ENCODE results near the gene CTNNBL1. TPM values are rescaled to one million over a fixed set of nuclear protein-coding genes. Genes with fewer than 3 reads are reported as not detected.

Gene CTNNBL1
- total and polyA plus RNA-seq, 2 donors = 46.5 to 61.9 TPM

- Histone ChIP-seq H3K27me3 (ENCODE audit: control insufficient read depth in 2 of 2, insufficient read depth in 1 of 2, low read length in 1 of 2) (peaks cover 22 to 62% of the 10 kb centered on the region in 2 donors), H3K36me3 (ENCODE audit: control insufficient read depth in 2 of 2, insufficient read depth in 2 of 2, low read length in 1 of 2) (no peaks in the 10 kb centered on the region), H3K4me1 (ENCODE audit: control insufficient read depth in 2 of 2, insufficient read depth in 2 of 2, low read length in 2 of 2) (peaks cover 3 to 25% of the 10 kb centered on the region in 2 donors), H3K9me3 (ENCODE audit: control insufficient read depth in 2 of 2, insufficient read depth in 1 of 2, low read length in 1 of 2) (peaks cover 0 to 10% of the 10 kb centered on the region in 2 donors), H3K27ac (ENCODE audit: low read depth in 1 of 2, low read length in 1 of 2) (no peak overlapping the region), H3K4me3 (ENCODE audit: low read length in 2 of 2) (no peak overlapping the region)
- DNase-seq (ENCODE audit: low read depth in 6 of 9, low spot score in 9 of 9) = no peak
- 92% methylated on average over 6 of the region's 6 CpGs for WGBS
Measured at GRCh38 chr20:37918035-37918434, 224.2 kb downstream of the CTNNBL1 start.

- peaks cover 0 to 4% of the 10 kb centered on the region in 2 donors for H3K9me3 ChIP-seq (ENCODE audit: control insufficient read depth in 2 of 2, insufficient read depth in 1 of 2, low read length in 1 of 2)
- H3K36me3 ChIP-seq (ENCODE audit: control insufficient read depth in 2 of 2, insufficient read depth in 2 of 2, low read length in 1 of 2) = no peaks in the 10 kb centered on the region
- WGBS = 79% methylated on average over 5 of the region's 5 CpGs
- peaks cover 21 to 49% of the 10 kb centered on the region in 2 donors for H3K27me3 ChIP-seq (ENCODE audit: control insufficient read depth in 2 of 2, insufficient read depth in 1 of 2, low read length in 1 of 2)
- no peak overlapping the region for H3K4me3 ChIP-seq (ENCODE audit: low read length in 2 of 2)
- peaks cover 3 to 15% of the 10 kb centered on the region in 2 donors for H3K4me1 ChIP-seq (ENCODE audit: control insufficient read depth in 2 of 2, insufficient read depth in 2 of 2, low read length in 2 of 2)
- no peak for DNase-seq (ENCODE audit: low read depth in 6 of 9, low spot score in 9 of 9)
- no peak overlapping the region for H3K27ac ChIP-seq (ENCODE audit: low read depth in 1 of 2, low read length in 1 of 2)
Measured at GRCh38 chr20:37919389-37920040, 225.7 kb downstream of the CTNNBL1 start.

- Histone ChIP-seq H3K9me3 (ENCODE audit: control insufficient read depth in 2 of 2, insufficient read depth in 1 of 2, low read length in 1 of 2) (peaks cover 0 to under 1% of the 10 kb centered on the region in 2 donors), H3K27ac (ENCODE audit: low read depth in 1 of 2, low read length in 1 of 2) (no peak overlapping the region), H3K4me3 (ENCODE audit: low read length in 2 of 2) (no peak overlapping the region), H3K27me3 (ENCODE audit: control insufficient read depth in 2 of 2, insufficient read depth in 1 of 2, low read length in 1 of 2) (peaks cover 14 to 41% of the 10 kb centered on the region in 2 donors), H3K4me1 (ENCODE audit: control insufficient read depth in 2 of 2, insufficient read depth in 2 of 2, low read length in 2 of 2) (peaks cover 0 to 7% of the 10 kb centered on the region in 2 donors), H3K36me3 (ENCODE audit: control insufficient read depth in 2 of 2, insufficient read depth in 2 of 2, low read length in 1 of 2) (no peaks in the 10 kb centered on the region)
- no peak for DNase-seq (ENCODE audit: low read depth in 6 of 9, low spot score in 9 of 9)
- WGBS = 32% methylated on average over 6 of the region's 6 CpGs
Measured at GRCh38 chr20:37920270-37920669, 226.4 kb downstream of the CTNNBL1 start.

- 89% methylated on average over 1 of the region's 1 CpG for WGBS
- Histone ChIP-seq H3K9me3 (ENCODE audit: control insufficient read depth in 2 of 2, insufficient read depth in 1 of 2, low read length in 1 of 2) (no peaks in the 10 kb centered on the region), H3K4me3 (ENCODE audit: low read length in 2 of 2) (no peak overlapping the region)
Measured at GRCh38 chr20:37920679-37921322, 227.0 kb downstream of the CTNNBL1 start.

GRCh38 chr20:37921341-37921929 lies 227.6 kb downstream of the CTNNBL1 start:
- WGBS = 90% methylated on average over 6 of the region's 6 CpGs
- no peak overlapping the region for H3K27ac ChIP-seq (ENCODE audit: low read depth in 1 of 2, low read length in 1 of 2)
- peaks cover 0 to 5% of the 10 kb centered on the region in 2 donors for H3K4me1 ChIP-seq (ENCODE audit: control insufficient read depth in 2 of 2, insufficient read depth in 2 of 2, low read length in 2 of 2)
- H3K4me3 ChIP-seq (ENCODE audit: low read length in 2 of 2) = no peak overlapping the region
- no peaks in the 10 kb centered on the region for H3K36me3 ChIP-seq (ENCODE audit: control insufficient read depth in 2 of 2, insufficient read depth in 2 of 2, low read length in 1 of 2)
- H3K9me3 ChIP-seq (ENCODE audit: control insufficient read depth in 2 of 2, insufficient read depth in 1 of 2, low read length in 1 of 2) = no peaks in the 10 kb centered on the region
- no peak for DNase-seq (ENCODE audit: low read depth in 6 of 9, low spot score in 9 of 9)
- H3K27me3 ChIP-seq (ENCODE audit: control insufficient read depth in 2 of 2, insufficient read depth in 1 of 2, low read length in 1 of 2) = peaks cover 8 to 30% of the 10 kb centered on the region in 2 donors

More at GRCh38 chr20:37920679-37921322, 227.0 kb downstream of the CTNNBL1 start:
- Histone ChIP-seq H3K4me1 (ENCODE audit: control insufficient read depth in 2 of 2, insufficient read depth in 2 of 2, low read length in 2 of 2) (peaks cover 0 to 5% of the 10 kb centered on the region in 2 donors), H3K36me3 (ENCODE audit: control insufficient read depth in 2 of 2, insufficient read depth in 2 of 2, low read length in 1 of 2) (no peaks in the 10 kb centered on the region), H3K27me3 (ENCODE audit: control insufficient read depth in 2 of 2, insufficient read depth in 1 of 2, low read length in 1 of 2) (peaks cover 13 to 36% of the 10 kb centered on the region in 2 donors), H3K27ac (ENCODE audit: low read depth in 1 of 2, low read length in 1 of 2) (no peak overlapping the region)
- DNase-seq (ENCODE audit: low read depth in 6 of 9, low spot score in 9 of 9) = no peak

Other genes with a start within 250 kb of the CTNNBL1 start
- gene NNAT, start 172.8 kb upstream of the CTNNBL1 start, total RNA-seq = 19.9 TPM
- gene NNAT, start 172.8 kb upstream of the CTNNBL1 start, polyA plus RNA-seq = 16.1 TPM
- gene BLCAP, start 166.2 kb upstream of the CTNNBL1 start, total RNA-seq = 28.4 TPM
- gene BLCAP, start 166.2 kb upstream of the CTNNBL1 start, polyA plus RNA-seq = 95.9 TPM
- gene VSTM2L, start 209.1 kb downstream of the CTNNBL1 start, total RNA-seq = 4.4 TPM
- 2.7 TPM for gene VSTM2L, start 209.1 kb downstream of the CTNNBL1 start, polyA plus RNA-seq